Heart right ventricle (tissue), 16 donors: Measurements from ENCODE around the gene KMT2D. TPM values are rescaled to one million over a fixed set of nuclear protein-coding genes. Genes with fewer than 3 reads are reported as not detected.

ENCODE experiments used
- ATAC-seq, 8 donors: fragments of 200-7000 bp; cut with Tn5 transposase; one replicate each; pipeline ENCODE4 v1.9.1; 2020; ENCODE audit warnings: mild to moderate bottlenecking in 8 of 8, moderate library complexity in 8 of 8, moderate number of reproducible peaks in 1 of 8
- DNase-seq, 2 donors: peaks; one replicate each; pipeline ENCODE4 v3.0.0-alpha.2; 2020
- H3K27ac ChIP-seq, 10 donors: fragments of 200-600 bp; sonication (generic) in 2 of 10; one replicate each; pipeline versions ENCODE4 v1.5.0 to v1.8.0; 2020 to 2022; ENCODE audit warnings: mild to moderate bottlenecking in 3 of 10
- H3K27me3 ChIP-seq, 7 donors: fragments of 200-600 bp; one replicate each; pipeline ENCODE4 v1.8.0; 2021 to 2022; ENCODE audit warnings: mild to moderate bottlenecking in 2 of 7
- H3K36me3 ChIP-seq, 9 donors: fragments of 200-600 bp; sonication (generic) in 1 of 9; one replicate each; pipeline versions ENCODE4 v1.5.0 to v1.8.0; 2020 to 2022; ENCODE audit warnings: mild to moderate bottlenecking in 2 of 9
- H3K4me1 ChIP-seq, 9 donors: fragments of 200-600 bp; sonication (generic) in 1 of 9; one replicate each; pipeline versions ENCODE4 v1.5.0 to v1.8.0; 2020 to 2022; ENCODE audit warnings: mild to moderate bottlenecking in 4 of 9
- H3K4me3 ChIP-seq, 10 donors: fragments of 200-600 bp; sonication (generic) in 2 of 10; one replicate each; pipeline versions ENCODE4 v1.5.0 to v1.8.0; 2020 to 2022; ENCODE audit warnings: mild to moderate bottlenecking in 7 of 10, moderate library complexity in 2 of 10
- H3K9me3 ChIP-seq, 11 donors: fragments of 200-600 bp in 10 of 11; sonication (generic) in 2 of 11; one replicate each; pipeline versions ENCODE4 v1.5.0 to v1.8.0; 2013 to 2022; ENCODE audit warnings: mild to moderate bottlenecking in 2 of 11, control low read depth in 1 of 11, moderate library complexity in 1 of 11
- CTCF ChIP-seq, 9 donors: fragments of 200-600 bp; sonication (generic) in 2 of 9; IDR thresholded peaks; one replicate each; pipeline versions ENCODE4 v1.5.0 to v1.8.0; 2021 to 2022; ENCODE audit warnings: antibody characterized with exemption in 9 of 9, mild to moderate bottlenecking in 5 of 9, moderate library complexity in 1 of 9
- WGBS, 2 donors: extraction: QIAGEN DNeasy Blood & Tissue Kit; methylation state at CpG; one replicate each; pipeline ENCODE4 v1.1.7; 2013; ENCODE audit warnings: inconsistent platforms in 1 of 2; 5-methylcytosine and 5-hydroxymethylcytosine counted together
- intact Hi-C, 10 donors: fragments of 100-400 bp; cut with DNase I; formaldehyde crosslinking; loops; one replicate each; pipeline versions ENCODE4 v1.11.1 to v1.14.2; 2022
- polyA plus RNA-seq, 2 donors: library from polyadenylated mRNA; stranded (reverse); fragments of 200-250 nt; gene quantifications; one replicate each; pipeline ENCODE4 v1.2.3, GENCODE V29; 2013
- total RNA-seq, 10 donors: library from RNA; stranded (reverse); fragmentation: NEBNext Ultra II Directional in 3 of 10; extraction: Animal tissue kit (Norgen Biotek cat#: 25700) in 3 of 10; gene quantifications; one replicate each; pipeline versions ENCODE4 v1.2.1 to v1.2.4, GENCODE V29; 2021 to 2023
- donor health status: Arrhythmogenic right ventricular cardiomyopathy.
- donor health status: ischemic (EF 13 %, LVEDD 7.1; RV severe dilation, severe dysfunction).
- donor health status: healthy with polysubstance abuse.
- donor health status: DM: no; HTN: yes; CAD: no.
- donor health status: DM: no; HTN: no; CAD: no.
- donor health status: ischemic (EF 25% LVEDD 6.9; RV normal size, moderate dysfunction).
- donor health status: ischemic (EF 25% LVEDD 5.7; RV mildly dilated, moderate dysfunction).
- donor health status: healthy.
- donor health status: DM: yes; HTN: yes; CAD: no.
- donor health status: Ischemic cardiomyopathy.
- donor health status: ischemic (EF 35%, LVEDD 5.7; RV mildly dilated, moderate dysfunction).
- donor health status: nonischemic (EF 11% LVEDD 7.7; RV severe dilation, severe dysfunction).
- donor health status: DM: yes; HTN: yes; CAD: no.
- donor health status: PGD.
- donor health status: ischemic (EF 29% LVEDD 5.4; RV normal size, mild dysfunction).
- donor health status: nonischemic (EF 23%, LVEDD 6.1; RV moderate dilation, normal function).

KMT2D gene
- total and polyA plus RNA-seq, 12 donors = 9.6 to 65.3 (median 54.2) TPM

GRCh38 chr12:49059045-49059298, 1.6 kb downstream of the KMT2D start:
- H3K27me3 ChIP-seq = no peaks in the 10 kb centered on the region
- TF ChIP-seq CTCF (IDR thresholded peaks at IDR 0.05) = no peak
- peak overlapping the region; percentile 74 to 99 (median 97) for H3K4me3 ChIP-seq
- no peak for DNase-seq
- H3K27ac ChIP-seq = peak overlapping the region in 8 of 10 donors; percentile 95 to 100 (median 99)
- intact Hi-C loops = loop anchor here in 2 of 10 donors (5.0 kb wide), 1 partner anchor 37 kb away; no protein-coding TSS in a partner anchor
- 0% methylated on average over 1 of the region's 1 CpG for WGBS, 2 donors
- ATAC-seq = peak in 1 of 8 donors; percentile 1
- H3K4me1 ChIP-seq = peaks cover 24 to 63% (median 53%) of the 10 kb centered on the region in 9 donors
- H3K36me3 ChIP-seq = peaks cover 0 to 17% (median 10%) of the 10 kb centered on the region in 9 donors
- no peaks in the 10 kb centered on the region for H3K9me3 ChIP-seq

GRCh38 chr12:49058366-49059044, 2.1 kb downstream of the KMT2D start:
- H3K4me1 ChIP-seq = peaks cover 24 to 63% (median 53%) of the 10 kb centered on the region in 9 donors
- intact Hi-C loops = loop anchor here in 3 of 10 donors (1.0 to 5.0 kb wide), 2 partner anchors 36 to 38 kb away; no protein-coding TSS in a partner anchor
- WGBS, 2 donors = 4 to 8% methylated on average over 5 of the region's 5 CpGs

GRCh38 chr12:49057888-49058287, 2.7 kb downstream of the KMT2D start:
- peaks cover 0 to 28% (median 21%) of the 10 kb centered on the region in 9 donors for H3K36me3 ChIP-seq
- H3K4me1 ChIP-seq = peaks cover 24 to 63% (median 53%) of the 10 kb centered on the region in 9 donors
- no peak for TF ChIP-seq CTCF (IDR thresholded peaks at IDR 0.05)
- H3K27ac ChIP-seq = peak overlapping the region in 8 of 10 donors; percentile 95 to 100 (median 99)
- DNase-seq (no peak), ATAC-seq (no peak)
- H3K4me3 ChIP-seq = peak overlapping the region in 9 of 10 donors; percentile 74 to 99 (median 98)
- H3K9me3 ChIP-seq = no peaks in the 10 kb centered on the region
- H3K27me3 ChIP-seq = no peaks in the 10 kb centered on the region
- WGBS, 2 donors = 2 to 4% methylated on average over 4 of the region's 4 CpGs
- intact Hi-C loops = loop anchor here in 4 of 10 donors (1.0 to 5.0 kb wide), 3 partner anchors 36 to 39 kb away; partner anchors contain the start of gene PRKAG1 (in 1 of the 4)

More at GRCh38 chr12:49058366-49059044, 2.1 kb downstream of the KMT2D start:
- Histone ChIP-seq H3K27me3 (no peaks in the 10 kb centered on the region), H3K27ac (peak overlapping the region in 8 of 10 donors; percentile 95 to 100 (median 99)), H3K36me3 (peaks cover 0 to 21% (median 15%) of the 10 kb centered on the region in 9 donors), H3K4me3 (peak overlapping the region; percentile 74 to 99 (median 97)), H3K9me3 (no peaks in the 10 kb centered on the region)
- TF ChIP-seq CTCF (IDR thresholded peaks at IDR 0.05) = no peak
- no peak for DNase-seq
- no peak for ATAC-seq

GRCh38 chr12:49055978-49056754, 4.4 kb downstream of the KMT2D start:
- Histone ChIP-seq H3K4me3 (peak overlapping the region in 7 of 10 donors; percentile 5 to 98 (median 24)), H3K36me3 (peaks cover 0 to 45% (median 38%) of the 10 kb centered on the region in 9 donors), H3K27me3 (no peaks in the 10 kb centered on the region), H3K9me3 (no peaks in the 10 kb centered on the region), H3K27ac (peak overlapping the region in 6 of 10 donors; percentile 39 to 100 (median 99)), H3K4me1 (peaks cover 24 to 58% (median 47%) of the 10 kb centered on the region in 9 donors)
- intact Hi-C loops = loop anchor here in 3 of 10 donors (2.0 to 5.0 kb wide), 2 partner anchors 34 to 37 kb away; partner anchors contain the start of gene PRKAG1 (in 1 of the 3)
- TF ChIP-seq CTCF (IDR thresholded peaks at IDR 0.05) = no peak
- ATAC-seq (peak; percentile 36 to 63 (median 56)), DNase-seq (peak in 1 of 2 donors; percentile 72)
- 42 to 48% methylated on average over 7 of the region's 7 CpGs for whole genome bisulfite sequencing, 2 donors
